Measurements from ENCODE around the gene MRPL38.

MRPL38 gene

DNA sequence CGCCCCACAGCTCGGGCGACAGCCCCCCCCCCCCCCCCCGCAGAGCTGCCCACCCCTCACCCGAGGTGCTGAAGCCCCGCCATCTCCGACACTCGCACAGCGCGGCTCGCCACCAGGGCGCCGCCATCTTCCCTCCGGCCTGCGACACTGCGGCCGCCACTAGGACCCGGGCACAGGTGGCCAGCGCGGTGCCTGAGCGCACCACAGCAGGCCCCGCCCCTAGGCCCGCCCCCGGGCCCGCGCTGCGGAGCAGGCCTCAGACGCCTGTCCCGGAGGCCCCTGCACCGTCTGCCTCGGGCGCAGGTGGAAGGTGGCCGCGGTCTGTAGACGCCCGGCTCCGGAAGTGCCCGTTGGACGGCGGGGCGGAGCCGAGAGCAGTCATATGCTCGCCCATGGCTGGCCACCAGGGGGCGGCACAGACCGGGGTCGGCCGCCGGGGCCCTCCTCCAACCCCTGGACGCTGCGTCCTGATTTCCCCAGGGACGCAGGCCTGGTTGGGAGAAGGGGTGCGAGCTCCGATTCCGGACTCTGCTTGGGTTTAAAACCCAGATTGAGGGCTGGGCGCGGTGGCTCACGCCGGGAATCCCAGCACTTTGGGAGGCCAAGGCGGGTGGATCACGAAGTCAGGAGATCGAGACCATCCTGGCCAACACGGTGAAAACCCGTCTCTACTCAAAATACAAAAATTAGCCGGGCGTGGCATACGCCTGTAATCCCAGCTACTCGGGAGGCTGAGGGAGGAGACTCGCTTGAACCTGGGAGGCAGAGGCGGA lies at the start of gene MRPL38:
Gene MRPL38, minus strand, starts transcription at position 136 of the 773 bp plus-strand sequence. Its CDS starts 9 bp downstream, at position 127.
- peak; percentile 96 for DNase-seq

DNA sequence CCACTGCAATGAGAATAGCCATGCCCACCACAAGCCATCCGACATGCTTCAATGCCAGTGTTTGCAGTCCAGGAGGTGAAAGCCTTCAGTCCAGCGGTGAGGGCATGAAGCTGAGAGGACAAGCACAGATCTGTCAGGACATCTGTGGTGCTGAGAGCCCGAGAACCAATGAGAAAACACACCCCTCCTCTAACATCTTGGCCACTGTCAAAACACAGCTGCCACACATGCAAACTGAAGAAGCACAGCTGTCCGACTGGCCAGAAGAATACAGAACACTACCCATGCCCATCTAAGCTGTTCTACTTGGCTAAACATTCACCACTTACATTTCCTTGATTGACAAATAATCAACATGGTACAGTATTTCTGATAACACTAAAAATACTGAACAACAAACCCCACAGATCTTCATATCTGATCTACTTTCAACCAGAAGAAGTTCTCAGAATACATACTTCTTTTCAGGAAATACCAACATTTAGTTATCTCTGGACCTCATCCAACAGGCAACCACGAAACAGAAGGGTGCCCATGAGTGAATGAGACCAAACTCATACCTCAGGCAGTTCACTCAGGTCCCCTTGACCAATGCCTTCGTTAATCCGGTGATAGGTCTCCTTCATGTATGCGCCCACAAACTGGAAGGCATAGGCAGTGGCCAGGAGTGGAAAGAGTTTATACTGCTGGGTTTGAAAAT lies 46.3 kb upstream of the MRPL38 start:
- no peak for DNase-seq

DNA sequence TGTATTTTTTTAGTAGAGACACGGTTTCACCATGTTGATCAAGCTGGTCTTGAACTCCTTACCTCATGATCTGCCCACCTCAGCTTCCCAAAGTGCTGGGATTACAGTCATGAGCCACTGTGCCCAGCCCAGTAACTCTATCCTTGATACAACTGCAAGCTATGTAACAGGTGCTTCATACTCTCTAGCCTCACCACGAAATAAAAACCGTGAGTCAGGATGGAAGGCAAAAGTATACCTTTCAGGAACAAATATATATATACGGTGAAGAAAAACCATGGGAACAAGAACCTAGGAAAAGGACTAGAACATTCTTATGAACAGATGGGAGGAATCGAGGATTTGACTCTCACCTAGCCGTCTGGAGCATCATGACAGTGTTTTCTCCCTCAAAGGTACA lies 45.7 kb upstream of the MRPL38 start:
- no peak for DNase-seq

DNA sequence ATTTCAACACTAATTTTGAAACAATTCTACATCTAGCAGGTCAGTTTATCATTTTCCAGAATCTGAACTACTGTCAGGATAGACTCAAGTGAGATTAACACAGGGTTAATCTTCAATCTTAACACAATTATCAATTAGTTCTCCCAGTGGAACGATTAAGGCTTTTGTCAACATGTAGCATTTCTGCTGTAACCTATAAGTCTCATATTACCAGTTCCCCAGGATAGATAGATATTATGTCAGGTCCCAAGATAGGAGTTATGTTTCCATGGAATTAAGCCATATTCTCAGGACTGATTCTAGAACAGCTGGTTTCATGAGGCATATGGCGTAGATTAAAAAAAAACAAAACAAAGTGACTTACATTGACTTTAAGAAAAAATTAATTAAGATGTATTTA lies 40.5 kb upstream of the MRPL38 start:
- no peak for DNase-seq

DNA sequence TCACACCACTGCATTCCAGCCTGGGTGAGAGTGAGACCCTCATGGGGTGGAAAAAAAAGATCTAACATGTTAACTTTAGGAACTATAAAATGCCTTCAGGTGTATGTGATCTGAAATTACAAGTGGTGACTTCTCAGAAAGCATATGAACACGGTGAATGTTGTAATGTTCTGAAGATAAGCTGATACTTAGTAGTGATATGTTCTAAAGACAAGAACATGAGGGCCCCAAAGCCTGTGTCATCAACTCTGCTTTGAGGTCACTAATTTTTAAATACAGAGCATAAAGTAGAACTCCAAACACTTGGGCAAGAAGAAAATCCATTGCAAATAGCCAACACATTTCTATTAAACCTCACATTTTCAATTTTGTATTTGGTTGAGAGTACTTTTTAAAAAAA lies 38.8 kb upstream of the MRPL38 start:
- no peak for DNase-seq

DNA sequence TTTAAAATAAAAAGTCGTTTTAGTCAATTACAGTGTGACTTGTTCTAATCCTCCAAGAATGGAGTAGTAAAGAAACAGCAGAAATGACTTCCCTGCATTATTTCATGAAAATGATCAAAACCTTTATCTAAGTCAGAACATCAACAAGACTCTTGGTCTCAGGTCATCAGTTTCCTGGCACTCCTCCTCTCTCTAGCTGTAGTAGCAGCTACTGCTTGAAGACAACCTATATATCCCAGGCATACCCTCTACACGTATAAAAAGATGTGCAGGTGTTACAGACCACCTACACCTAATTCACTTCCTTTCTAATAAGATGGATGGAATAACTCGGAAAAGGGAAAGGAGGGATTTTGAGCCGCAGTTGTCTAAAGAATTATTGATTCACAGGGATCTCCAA lies 37.8 kb upstream of the MRPL38 start:
- no peak for DNase-seq

DNA sequence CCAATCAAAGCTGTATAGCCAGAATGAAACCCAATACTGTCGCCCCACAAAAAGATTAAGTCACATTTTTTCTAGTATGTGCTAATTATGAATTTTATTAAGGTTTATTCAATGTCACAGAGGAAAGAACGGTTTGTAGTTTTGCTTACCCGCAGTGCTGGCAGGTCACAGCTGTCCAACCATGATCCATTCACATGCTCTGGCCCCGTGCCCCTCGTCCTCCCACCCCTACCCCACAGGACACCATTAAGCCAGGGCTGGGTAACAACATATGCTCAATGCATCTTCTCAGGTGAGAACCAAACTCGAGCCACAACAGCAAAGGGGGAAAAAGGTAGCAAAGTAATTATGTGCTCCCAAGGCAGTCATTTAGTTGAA lies 36.7 kb upstream of the MRPL38 start:
- no peak for DNase-seq

DNA sequence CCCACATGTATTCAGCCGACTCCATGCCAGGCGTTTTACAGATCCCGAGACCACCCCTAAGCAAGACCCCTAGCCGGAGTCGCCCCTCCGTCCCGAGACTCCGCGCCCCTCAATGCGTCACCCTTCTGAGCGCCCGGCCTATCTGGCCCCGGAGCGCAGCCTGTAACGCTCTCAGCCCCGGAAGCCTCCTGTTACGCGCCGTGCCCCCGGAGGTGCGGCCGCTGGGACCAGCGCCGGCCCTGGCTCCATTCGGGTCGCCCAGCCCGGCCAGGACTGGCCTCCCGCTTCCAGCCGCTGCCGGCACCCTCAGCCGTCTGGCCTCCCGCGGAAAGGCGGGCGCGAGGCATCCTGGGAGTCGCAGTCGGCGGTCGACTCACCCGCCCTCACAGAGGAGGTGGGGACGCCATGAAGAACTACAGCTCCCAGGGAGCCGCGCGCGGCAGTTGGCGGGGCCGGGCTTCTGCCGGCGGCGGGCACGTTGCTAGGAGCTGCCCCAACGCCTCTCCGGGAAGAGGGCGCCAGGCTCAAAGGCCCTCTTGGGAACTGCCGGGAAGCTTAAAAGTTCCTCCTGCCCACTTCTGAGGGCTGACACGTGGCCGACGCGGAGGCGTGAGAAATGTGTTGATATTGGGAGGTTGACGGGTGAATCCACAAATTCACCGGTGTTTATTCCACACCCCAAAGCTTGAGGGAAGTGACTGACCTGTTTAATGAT lies 36.2 kb upstream of the MRPL38 start, which contains the start of gene FBF1:
Gene FBF1, minus strand, starts transcription at position 316 of the 715 bp plus-strand sequence. CDS start 2,893 bp downstream, outside the sequence.
- peak; percentile 90 for DNase-seq

DNA sequence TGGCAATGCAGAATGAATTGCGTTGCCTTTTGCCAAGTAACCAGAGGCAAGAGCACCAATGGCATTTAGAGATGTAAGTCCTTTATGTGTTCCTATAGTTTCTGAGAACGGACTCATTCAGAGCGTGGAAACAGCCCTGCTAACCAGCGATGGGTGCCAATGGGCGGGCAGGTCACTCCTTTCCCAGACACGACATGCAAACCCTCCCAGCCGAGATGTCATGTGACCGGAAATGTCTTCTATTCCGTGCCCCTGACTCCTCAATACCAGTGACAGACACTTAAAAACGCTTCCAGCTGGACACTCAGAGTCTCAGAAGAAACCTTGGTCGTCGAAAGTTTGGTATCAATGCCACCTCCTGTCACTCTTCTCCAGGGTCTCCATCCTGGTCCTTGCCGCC lies 33.0 kb upstream of the MRPL38 start:
- no peak for DNase-seq

DNA sequence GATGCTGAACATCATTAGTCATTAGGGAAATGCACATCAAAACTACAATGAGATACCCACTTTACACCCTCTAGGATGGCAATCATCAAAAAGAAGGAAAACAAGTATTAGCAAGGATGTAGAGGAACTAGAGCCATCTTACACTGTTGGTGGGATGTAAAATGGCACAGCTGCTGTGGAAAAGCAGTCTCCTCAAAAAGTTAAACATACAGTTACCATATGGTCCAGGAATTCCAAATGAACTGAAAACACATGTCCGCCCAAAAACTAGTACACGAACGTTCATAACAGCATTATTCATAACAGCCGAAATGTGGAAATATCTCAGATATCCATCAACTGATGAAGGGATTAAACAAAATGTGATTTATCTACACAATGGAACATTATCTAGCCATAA lies 29.1 kb upstream of the MRPL38 start:
- no peak for DNase-seq

DNA sequence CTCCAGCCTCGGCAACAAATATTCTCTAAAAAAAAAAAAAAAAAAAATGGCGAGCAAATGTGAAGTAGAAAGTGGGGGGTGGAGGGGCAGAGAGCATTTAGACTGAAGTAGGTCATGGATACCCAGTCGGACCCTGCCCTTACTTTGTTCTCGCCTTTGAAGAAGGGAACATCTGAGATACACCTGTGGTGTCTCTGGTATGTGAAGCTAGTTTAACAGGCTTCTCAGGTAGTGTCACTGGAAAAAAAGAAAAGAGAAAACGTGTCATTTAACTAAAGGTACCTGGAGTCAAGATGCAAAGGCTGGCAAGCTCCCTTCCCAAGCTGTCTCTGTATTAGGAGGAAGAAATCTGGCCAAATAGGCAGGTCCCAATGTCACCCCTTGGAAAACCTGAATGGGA lies 28.2 kb upstream of the MRPL38 start:
- DNase-seq: no peak

DNA sequence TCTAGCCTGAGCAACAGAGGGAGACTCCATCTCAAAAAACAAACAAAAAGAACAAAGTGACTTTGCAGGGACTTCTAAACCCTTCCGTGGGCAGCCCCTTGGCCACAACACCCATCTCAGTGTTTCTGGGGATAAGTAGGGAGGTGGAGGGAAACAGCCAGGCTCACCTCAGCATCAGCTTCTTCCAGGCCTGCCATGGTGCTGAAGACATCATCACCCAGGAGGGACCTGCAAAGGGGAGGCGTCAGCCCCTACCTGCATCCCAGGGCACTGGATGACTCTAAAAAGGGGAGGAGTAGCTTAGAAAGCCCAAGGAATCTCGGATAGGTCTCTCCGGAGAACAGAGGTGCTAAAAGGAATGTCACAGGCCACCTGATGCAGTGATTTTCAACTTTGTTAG lies 26.4 kb upstream of the MRPL38 start:
- DNase-seq: no peak

DNA sequence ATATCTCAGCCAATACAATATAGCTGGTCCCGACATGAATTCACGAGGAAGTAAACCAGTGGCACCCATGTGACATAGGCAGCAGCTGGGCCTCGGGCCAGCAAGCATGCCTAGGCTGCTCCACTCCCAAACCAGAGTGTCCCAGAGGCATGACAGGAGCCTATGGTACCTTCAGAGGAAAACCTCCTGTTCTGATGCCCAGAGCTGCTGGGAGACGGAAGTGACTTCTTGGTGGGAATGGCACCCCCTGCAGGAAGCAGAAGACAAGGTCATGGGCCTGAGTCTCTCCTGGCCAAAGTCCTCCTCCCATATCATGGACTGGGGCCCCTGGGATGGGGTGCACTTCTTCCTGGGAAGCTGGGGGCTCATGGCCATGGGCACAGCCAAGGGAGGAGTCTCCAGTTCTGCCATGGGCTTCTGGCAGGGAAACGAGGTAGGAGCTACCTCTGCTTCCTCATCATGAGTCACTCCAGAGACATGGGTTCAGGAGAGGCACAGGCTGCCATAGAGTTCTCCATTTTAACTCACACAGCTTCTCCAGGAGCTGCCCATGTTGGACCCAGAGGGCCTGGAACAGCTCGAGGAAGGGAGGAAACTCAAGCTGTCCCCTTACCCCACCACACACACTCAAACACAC lies 22.7 kb upstream of the MRPL38 start:
- no peak for DNase-seq

DNA sequence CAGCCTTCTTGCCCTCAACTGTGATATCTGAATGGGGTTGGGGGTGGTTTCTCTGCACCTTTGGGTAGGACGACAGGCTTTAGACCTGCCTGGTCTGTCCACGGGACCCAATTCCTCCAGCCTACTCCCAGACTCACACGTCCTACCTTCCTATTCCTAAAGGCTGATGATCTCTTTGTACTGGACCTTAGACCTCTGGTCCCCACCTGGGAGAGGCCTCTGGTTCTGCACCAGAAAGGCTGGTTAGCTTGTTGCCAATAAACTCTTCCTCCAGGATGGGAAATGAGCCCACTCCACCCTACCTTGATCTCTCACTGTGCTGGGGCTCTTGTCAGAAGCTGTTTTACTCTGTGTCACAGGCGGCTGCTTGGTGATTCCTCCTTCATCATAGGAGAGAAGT lies 21.8 kb upstream of the MRPL38 start:
- no peak for DNase-seq

DNA sequence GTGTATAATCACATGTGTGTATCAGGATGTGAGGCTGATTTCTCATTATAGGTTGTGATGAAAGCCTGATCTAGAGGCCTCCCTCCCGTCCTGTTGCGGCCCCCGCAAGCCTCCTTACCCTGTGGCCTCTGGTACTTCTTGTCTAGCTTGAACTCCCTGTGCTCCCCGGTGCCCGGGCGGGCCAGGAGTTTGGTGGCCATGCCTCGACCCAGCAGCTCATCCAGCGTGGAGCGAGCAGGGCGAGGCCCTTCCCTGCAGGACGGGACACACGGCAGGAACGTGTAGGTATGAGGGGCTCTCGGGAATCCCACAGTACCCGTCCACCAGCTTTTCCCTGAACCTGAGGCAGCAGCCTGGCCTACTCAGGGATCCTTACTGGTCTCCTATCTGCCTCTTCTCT lies 21.2 kb upstream of the MRPL38 start:
- no peak for DNase-seq

DNA sequence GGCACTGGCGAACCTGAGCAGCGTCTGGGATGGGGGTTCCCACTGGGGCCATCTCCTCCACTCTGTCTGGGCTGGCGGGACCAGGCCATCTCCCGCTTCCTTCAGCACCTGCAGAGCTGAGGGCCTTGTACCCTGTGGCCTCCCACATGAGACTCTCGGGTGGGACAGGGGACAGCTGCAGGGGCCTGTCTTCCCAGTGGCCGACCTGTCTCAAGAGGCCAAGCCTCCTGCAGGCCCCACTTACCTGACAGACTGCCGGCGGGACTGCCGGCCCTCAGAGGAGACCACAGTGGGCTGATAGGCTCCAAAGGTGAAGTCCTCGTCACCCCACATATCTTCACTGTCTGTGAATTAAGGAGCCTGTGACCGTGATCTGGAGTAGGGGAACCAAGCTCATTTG lies 20.4 kb upstream of the MRPL38 start:
- no peak for DNase-seq

DNA sequence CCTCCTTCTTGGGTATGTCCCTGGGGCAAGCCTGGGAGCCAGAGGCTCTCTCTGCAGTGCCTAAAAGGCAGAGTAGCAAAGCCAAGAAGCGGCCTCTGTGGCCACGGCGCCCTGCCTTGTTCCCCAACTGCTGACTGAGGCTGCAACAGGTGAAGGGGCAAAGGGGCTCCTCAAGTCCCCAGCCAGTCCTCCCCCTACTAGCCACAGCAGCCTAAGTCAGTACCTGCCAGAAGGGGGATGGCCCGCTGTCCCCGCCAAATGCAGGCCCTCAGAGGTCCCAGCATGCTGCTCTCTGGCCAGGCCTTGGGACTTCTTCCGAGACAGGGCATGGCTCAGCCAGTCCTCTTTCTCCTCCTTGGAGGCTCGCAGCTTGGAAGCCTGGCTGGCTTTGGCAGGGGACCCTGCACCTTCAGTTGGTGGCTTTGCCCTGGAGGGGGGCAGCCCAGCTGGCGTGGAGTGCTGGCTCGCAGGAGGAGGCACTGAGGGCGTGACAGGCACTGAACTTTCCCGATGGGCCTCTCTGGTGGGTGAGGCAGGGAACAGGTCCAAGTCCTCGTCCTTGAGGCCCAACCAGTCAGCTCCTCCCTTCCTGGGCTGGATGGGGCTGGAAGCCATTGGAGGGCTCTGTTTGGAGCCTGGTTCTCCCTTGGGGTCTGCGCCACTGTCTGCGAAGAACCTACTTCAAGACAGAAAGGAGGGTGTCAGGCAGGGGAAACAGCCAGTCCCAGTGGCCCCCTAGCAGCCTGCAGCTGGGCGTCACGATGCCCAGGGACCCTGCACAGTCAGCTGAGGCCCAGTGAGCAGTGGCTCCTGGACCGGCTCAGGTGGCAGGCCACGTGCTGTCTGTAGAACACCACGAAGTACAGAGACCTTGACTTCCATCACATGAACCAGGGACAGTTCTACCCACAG lies 18.5 kb upstream of the MRPL38 start:
- DNase-seq: no peak

DNA sequence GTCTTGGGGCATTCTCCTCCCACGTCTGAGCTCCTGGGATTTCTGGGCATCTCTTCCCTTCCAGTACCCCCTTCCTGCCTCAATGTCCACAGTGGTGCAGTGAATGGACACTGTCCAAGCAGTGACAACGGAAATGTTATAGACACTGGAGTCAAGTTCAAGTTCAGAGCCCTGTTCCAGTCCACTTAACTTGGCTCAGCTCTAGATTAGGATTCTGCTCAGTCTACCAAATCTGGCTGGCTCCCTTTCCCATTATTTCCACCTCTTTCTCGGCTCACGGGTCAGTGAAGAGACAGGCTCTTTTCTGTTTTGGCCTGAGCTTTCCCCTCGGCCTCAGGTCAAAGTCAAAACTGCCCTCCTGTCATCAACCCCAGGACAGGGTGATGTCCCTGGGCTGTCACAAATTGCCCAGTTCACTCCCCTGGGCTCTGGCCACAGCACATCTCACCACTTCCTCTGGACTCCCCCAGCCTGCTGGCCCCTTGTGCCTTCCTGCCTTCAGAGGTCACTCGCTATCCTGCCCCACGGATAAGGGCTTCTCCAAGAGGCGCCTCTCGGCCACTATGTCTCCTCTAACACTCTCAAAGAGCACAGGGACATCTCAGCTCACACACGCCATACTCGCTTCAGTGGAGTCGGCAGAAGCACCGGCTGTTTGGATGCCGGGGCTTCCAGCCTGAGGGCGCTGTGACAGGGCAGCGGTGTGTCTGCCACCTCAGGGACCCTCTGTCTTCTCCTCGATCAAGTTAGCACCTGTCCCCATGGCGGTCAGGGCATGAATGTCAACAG lies 17.7 kb upstream of the MRPL38 start:
- no peak for DNase-seq

DNA sequence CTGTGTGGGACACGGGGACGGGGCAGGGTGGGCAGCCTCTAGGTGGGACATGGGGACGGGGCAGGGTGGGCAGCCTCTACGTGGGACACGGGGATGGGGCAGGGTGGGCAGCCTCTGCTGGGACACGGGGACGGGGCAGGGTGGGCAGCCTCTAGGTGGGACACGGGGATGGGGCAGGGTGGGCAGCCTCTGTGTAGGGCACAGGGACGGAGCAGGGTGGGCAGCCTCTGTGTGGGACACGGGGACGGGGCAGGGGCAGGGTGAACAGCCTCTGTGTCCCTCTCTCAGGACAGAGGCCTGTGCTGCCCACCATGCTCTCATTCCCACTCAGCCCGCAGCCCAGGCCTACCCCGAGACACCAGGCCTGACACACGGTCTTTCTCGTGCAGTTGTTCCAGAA lies 16.9 kb upstream of the MRPL38 start:
- DNase-seq: no peak

DNA sequence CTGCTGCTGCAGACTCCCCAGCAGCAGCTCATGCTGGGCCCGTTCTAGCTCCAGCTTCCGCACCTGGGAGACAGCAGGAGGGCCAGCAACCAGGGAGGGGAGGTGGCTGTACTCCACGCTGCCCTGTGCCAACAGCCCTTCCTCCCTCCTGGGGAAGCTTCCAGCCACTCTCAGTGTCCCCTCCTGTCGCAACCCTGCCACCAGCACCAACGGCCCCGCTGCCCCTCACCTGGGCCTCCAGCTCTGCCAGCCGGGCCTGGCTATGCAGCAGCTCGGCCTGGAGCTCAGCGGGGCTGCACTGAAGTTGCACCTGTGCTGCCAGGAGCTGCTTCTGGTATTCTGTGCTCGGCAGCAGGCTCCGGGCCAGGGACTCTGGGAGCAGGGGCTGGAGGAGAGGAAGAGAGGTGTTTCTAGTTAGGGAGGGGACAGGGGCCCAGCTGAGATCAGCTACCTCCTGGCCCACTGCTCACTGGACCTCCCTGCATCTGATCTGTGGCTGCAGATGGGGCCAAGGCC lies 15.4 kb upstream of the MRPL38 start:
- DNase-seq: no peak

DNA sequence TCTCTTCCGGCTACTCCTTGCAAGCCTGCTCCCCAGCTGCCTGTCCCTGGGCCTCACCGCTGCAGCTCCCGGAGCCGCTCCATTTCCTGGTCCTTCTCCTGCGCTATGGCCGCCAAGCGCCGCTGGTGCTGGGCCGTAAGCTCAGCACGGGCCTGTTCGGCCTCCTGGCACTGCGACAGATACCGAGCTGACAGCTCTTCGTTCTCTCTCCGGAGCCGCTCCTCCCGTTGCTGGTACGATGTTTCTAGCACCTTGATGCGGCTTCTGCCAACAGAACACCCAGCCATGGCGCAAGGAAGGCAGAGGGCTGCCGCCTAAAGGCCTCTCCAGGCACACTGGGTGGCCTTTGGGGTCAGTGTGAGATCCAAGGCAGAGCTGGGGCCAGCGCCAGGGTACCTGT lies 14.9 kb upstream of the MRPL38 start:
- DNase-seq: no peak

Data from activated naive CD4-positive, alpha-beta T cell treated with Interleukin-2 at 50 U/mL for 16 hours (primary cell).